HG03432 (cell line): Measurements from ENCODE around the gene CDAN1.

ENCODE experiments used
- ATAC-seq: cut with Tn5 transposase; IDR thresholded peaks from one replicate; pipeline ENCODE4 v1.9.1; 2021; ENCODE audit warnings: mild to moderate bottlenecking, moderate library complexity; ENCODE audit not compliant: unreplicated experiment

CDAN1 gene

DNA sequence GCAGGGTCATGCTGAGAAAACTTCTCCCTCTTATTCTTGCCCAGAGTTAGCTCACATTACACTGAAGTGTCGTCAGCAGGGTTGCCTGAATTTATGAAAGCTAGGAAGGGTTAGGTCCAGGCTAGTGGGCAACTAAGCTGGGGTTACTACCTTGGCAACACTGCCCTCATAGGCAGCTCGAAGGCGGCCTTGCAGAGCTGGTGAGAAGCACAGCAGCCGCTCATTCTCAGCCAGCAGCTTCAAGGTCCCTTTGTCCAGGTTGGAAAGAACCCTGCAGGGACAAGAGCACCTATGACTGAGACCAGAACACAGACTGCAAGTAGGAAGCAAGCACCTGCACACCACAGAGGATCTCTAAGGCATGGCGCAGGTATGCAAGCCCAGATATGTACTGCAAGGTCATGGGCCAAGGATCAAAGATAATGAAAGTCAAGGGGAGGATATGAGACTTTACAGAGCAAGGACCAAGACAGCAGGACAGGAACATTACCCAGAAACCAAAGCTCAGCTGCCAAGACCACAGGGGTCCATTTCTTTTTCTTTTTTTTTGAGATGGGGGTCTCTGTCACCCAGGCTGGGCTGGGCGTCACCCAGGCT lies 2.8 kb downstream of the CDAN1 start:
- no peak for ATAC-seq

DNA sequence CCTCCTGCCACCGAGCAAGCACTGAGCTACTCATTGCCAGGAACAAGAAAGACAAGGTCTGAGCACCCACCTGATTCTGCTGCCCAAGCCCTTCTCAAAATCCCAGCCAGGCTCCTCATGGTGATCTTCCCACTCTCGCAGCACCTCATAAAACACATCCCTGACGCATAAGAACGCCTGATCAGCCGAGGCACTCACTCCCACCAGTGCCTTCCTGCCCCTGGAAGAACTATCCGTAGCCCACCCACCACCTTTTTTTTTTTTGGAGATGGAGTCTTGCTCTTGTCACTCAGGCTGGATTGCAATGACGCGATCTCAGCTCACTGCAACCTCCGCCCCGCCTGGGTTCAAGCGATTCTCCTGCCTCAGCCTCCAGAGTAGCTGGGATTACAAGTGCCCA lies 3.9 kb downstream of the CDAN1 start:
- ATAC-seq: no peak

DNA sequence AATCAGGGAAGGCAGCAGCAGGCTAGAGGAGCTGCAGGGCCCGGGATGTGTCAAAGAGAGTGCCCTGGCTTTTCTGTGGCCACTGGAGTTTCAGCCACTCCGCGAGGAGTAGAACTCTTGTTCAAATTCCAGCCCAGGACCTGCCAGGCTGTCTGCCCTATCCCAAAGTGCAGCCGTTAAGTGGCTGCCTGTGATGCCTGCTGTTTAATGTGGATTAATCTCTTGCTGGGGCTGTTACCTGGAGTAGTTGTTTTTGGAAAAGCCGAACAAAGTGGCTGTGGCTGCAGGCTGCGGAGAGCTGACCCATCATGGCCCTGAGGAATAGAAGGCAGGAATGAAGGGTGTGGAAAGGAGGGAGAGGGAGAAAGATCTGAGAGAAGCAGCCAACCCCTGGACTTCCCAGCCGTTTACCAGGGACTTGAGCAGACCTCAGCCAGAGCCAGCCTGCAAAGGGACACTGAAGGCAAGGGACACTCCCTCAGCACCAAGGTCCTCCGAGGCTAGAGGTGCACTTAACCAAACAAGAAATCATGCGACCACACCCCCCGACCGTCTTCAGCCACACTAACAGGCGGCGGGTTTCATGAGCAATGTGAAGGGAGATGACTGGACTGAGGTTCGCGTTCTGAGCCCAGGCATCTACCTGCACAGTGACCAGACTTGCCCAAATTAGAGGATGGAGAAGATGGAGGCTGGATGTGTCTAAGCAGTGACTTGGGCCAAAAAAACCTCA lies 4.7 kb downstream of the CDAN1 start:
- ATAC-seq: no peak

GRCh38 chr15:42731461-42731860 lies 5.5 kb downstream of the CDAN1 start:
- no peak for ATAC-seq

DNA sequence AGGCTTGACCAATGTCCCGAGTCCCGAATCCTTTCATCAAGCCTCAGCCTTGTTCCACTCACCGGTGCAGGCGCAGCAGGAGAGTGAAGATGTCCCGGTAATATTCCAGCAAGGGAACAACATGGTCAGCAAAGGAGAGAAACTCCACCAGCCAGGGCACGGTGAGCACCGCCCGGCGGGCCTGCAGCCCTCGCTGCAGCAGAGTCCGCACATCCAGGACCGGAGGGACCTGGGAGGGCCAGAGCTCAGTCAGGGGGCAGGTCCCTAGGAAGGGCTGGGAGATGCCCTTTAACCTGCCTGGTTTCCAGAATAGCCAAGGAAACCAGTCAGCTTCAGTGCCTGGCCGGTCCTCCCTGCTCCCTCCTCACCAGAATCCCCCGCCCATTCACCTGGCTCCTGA lies 6.4 kb downstream of the CDAN1 start:
- ATAC-seq: no peak

GRCh38 chr15:42730135-42730534 lies 6.8 kb downstream of the CDAN1 start:
- ATAC-seq: no peak

DNA sequence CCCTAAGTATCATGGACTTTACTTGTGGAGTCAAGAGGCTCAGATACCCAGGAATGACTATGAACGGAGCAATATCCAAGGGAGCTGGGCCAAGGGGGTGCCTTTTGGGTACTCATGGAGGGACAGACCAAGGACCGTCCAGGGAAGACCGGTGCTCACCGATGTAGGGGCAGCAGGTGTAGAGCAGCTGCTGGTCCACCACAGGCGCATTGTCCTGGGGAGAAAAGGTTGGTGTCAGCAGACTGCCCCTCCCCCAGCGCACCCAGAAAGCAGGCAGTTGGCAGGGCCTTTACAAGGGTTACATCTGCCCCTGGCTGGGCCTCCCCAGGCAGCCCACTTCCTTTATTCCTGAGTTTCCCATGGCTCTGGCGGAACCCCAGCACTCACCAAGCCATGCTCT lies 7.5 kb downstream of the CDAN1 start:
- ATAC-seq: no peak

- ATAC-seq: no peak
Measured at GRCh38 chr15:42728972-42729371, 8.0 kb downstream of the CDAN1 start.

- no peak for ATAC-seq
Measured at GRCh38 chr15:42728560-42728959, 8.4 kb downstream of the CDAN1 start.

- no peak for ATAC-seq
Measured at GRCh38 chr15:42727750-42728381, 9.1 kb downstream of the CDAN1 start.

DNA sequence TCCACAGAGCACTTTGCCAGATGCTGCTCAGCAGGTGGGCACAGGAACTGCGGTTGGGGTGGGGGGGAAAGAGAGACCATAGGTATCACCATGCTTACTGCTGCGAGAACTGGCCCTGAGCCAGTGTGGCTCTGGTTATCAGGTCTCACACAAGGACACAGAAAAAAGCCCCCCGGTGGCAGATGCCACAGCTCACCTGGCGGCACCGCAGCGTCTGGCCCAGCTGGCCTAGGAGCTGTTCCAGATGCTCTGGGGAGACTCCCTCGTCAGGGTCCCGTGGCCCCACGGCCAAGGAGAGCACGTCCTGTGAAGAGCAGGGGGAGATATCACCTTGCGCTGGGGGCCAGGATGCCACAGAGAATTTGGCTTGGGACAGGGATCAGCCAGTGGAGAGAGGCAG lies 10.8 kb downstream of the CDAN1 start:
- ATAC-seq: no peak

DNA sequence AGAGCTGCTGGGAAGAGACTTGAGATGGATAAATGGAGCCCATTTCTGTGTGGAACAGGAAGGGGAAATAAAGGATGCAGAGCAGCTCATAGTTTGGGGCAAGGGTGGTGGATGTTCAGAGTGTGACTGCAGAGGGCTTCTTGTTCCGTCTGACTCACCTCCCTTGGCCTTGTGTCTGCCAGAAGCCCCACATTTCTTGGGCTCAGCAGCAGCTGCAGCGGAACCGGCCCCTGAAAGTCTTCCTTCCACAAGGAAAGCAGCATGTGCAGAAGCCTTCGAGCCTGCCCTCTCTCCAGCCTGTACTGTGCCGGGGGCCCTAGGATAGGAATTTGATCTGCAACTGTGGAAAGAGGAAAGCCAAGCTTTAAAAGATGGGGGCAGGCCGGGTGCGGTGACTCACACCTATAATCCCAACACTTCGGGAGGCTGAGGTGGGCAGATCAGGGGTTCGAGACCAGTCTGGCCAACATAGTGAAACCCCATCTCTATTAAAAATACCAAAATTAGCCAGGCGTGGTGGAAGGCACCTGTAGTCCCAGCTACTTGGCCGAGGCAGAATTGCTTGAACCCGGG lies 11.5 kb downstream of the CDAN1 start:
- no peak for ATAC-seq

- no peak for ATAC-seq
Measured at GRCh38 chr15:42724276-42724675, 12.7 kb downstream of the CDAN1 start.

- no peak for ATAC-seq
Measured at GRCh38 chr15:42723068-42723467, 13.9 kb downstream of the CDAN1 start.

DNA sequence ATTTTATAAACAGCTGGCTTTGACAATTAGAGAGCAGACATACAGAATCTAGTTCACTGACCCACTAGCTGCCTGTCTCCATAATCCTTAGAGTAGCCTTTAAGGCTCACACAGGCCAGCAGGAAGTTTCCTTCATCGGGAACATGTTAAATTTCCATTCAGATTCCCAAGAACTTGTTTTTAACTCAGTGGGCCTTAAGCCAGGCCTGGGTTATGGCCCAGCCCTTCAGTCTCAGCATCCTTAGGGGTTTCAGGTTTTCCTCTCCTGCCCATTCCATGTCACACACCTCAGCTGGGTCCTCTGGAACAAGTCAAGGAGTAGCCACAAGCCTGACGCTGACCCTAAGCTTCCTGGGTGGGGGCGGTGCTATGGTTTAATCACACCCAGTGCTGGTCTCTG lies 15.0 kb downstream of the CDAN1 start:
- no peak for ATAC-seq

- ATAC-seq: no peak
Measured at GRCh38 chr15:42721016-42721415, 15.9 kb downstream of the CDAN1 start.

DNA sequence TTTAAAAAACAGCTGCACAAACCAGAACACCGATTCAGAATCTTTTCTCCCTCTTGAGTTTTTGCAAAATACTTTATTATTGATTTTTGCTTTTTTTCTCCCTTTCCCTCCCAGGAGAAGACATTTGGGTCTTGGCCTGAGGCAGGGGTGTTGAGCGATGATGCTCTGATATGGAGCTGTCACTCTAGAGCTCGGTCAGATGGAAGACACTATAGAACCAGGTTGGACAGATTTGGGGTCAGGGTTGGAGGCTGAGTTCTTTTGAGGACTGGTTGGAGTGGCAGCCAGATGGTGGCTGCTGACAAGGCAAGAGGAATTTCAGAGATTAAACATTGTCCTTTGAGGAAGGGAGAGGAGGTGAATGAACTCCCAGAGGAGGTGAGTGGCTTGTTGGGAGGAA lies 16.9 kb downstream of the CDAN1 start:
- no peak for ATAC-seq

DNA sequence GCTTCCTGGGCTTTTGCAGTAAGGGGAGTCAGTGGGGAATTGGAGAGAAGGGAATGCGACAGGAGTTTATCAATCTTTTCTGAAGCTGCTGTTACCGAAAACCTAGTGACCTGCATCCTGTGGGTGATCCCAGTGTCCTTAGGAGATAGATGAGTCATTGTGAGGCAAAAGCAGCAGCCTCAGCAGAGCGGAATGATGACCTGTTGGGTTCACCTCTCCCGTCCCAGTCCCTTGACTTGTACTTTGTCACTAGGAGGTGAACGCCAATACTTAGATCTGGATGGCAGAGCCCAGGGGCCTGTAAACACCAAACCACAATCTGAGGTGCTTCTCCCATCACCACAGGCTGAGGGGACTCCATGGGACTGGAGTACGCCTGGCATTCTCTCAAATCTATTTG lies 17.9 kb downstream of the CDAN1 start:
- no peak for ATAC-seq

- no peak for ATAC-seq
Measured at GRCh38 chr15:42716626-42717025, 20.3 kb downstream of the CDAN1 start.

DNA sequence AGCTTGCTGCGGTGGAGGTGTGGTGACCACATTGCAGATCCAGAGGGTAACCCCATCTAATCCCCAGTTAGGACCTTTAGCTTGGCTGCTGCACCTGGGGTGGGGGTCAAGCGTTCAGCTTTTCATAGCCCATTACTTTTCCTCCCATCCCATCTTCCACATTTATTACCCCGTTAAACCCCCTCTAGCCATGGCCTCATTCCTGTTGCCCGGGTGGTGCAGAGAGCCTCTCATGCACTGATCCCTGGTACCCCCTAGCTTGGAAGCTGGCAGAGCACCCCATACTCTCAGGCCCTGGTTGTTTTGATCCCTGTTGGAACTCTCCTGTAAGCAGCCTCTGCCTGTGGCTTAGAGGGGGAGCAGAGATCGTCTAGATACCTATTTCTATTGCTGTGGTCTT lies 20.8 kb downstream of the CDAN1 start:
- no peak for ATAC-seq

GRCh38 chr15:42712584-42712983 lies 24.3 kb downstream of the CDAN1 start:
- no peak for ATAC-seq

- ATAC-seq: no peak
Measured at GRCh38 chr15:42711746-42712145, 25.2 kb downstream of the CDAN1 start.
